Measurements from ENCODE around the gene SPESP1. TPM values are rescaled to one million over a fixed set of nuclear protein-coding genes. Genes with fewer than 3 reads are reported as not detected.

Gene SPESP1
- total and polyA plus RNA-seq, 9 of the 15 experiments (the other 6 are each of a cell fraction or from before 2014, with no cell fraction given), result not detected

GRCh38 chr15:68966996-68967395 lies 36.7 kb downstream of the SPESP1 start (continued):
- no peak for TF ChIP-seq RERE (CRISPR knock-in tag; IDR thresholded peaks at IDR 0.05; ENCODE audit: borderline replicate concordance)
- no peak for TF ChIP-seq ESRRB (CRISPR knock-in tag; IDR thresholded peaks at IDR 0.05; ENCODE audit: borderline replicate concordance)
- no peak for TF ChIP-seq HLTF (IDR thresholded peaks at IDR 0.05)
- TF ChIP-seq ZNF398 (CRISPR knock-in tag; IDR thresholded peaks at IDR 0.05), result no peak
- no peak for TF ChIP-seq ATF6 (CRISPR knock-in tag; IDR thresholded peaks at IDR 0.05)

Measured in K562 (cell line).